ENCODE results near the gene DEPP1.

Gene DEPP1

GRCh38 chr10:44971434-44971833 lies 7.2 kb downstream of the DEPP1 start:
- Histone ChIP-seq H3K4me1 (ENCODE audit: insufficient read depth, low read length) (peaks cover 27% of the 10 kb centered on the region), H3K4me3 (ENCODE audit: low read length) (no peak overlapping the region), H3K9ac (ENCODE audit: low read depth, low read length) (no peak overlapping the region), H3K9me3 (ENCODE audit: insufficient read depth, low read depth, low read length) (no peaks in the 10 kb centered on the region), H3K36me3 (ENCODE audit: insufficient read depth, low read length) (no peaks in the 10 kb centered on the region; the same call in 1 of the 2 replicates), H3K27me3 (ENCODE audit: insufficient read depth, low read length) (no peaks in the 10 kb centered on the region), H3K27ac (ENCODE audit: low read depth, low read length) (no peak overlapping the region)
- WGBS, result 95% methylated on average over 11 of the region's 11 CpGs

GRCh38 chr10:44970812-44971395 lies 7.7 kb downstream of the DEPP1 start:
- H3K9ac ChIP-seq (ENCODE audit: low read depth, low read length), result no peak overlapping the region
- no peaks in the 10 kb centered on the region for H3K27me3 ChIP-seq (ENCODE audit: insufficient read depth, low read length)
- 95% methylated on average over 8 of the region's 8 CpGs for WGBS
- H3K4me3 ChIP-seq (ENCODE audit: low read length), result no peak overlapping the region
- no peaks in the 10 kb centered on the region; the same call in 1 of the 2 replicates for H3K36me3 ChIP-seq (ENCODE audit: insufficient read depth, low read length)
- H3K4me1 ChIP-seq (ENCODE audit: insufficient read depth, low read length), result peaks cover 27% of the 10 kb centered on the region
- no peak overlapping the region for H3K27ac ChIP-seq (ENCODE audit: low read depth, low read length)
- H3K9me3 ChIP-seq (ENCODE audit: insufficient read depth, low read depth, low read length), result no peaks in the 10 kb centered on the region

- no peak overlapping the region for H3K9ac ChIP-seq (ENCODE audit: low read depth, low read length)
- H3K4me1 ChIP-seq (ENCODE audit: insufficient read depth, low read length), result peaks cover 33% of the 10 kb centered on the region
- H3K27me3 ChIP-seq (ENCODE audit: insufficient read depth, low read length), result no peaks in the 10 kb centered on the region
- H3K9me3 ChIP-seq (ENCODE audit: insufficient read depth, low read depth, low read length), result no peaks in the 10 kb centered on the region
- 96% methylated on average over 9 of the region's 9 CpGs for WGBS
- H3K4me3 ChIP-seq (ENCODE audit: low read length), result no peak overlapping the region
- H3K36me3 ChIP-seq (ENCODE audit: insufficient read depth, low read length), result no peaks in the 10 kb centered on the region; the same call in 1 of the 2 replicates
- H3K27ac ChIP-seq (ENCODE audit: low read depth, low read length), result no peak overlapping the region
These were observed 8.8 kb downstream of the DEPP1 start for GRCh38 chr10:44969854-44970253.

- no peak overlapping the region for H3K4me3 ChIP-seq (ENCODE audit: low read length)
- H3K36me3 ChIP-seq (ENCODE audit: insufficient read depth, low read length), result no peaks in the 10 kb centered on the region; the same call in 1 of the 2 replicates
- no peaks in the 10 kb centered on the region for H3K9me3 ChIP-seq (ENCODE audit: insufficient read depth, low read depth, low read length)
- H3K9ac ChIP-seq (ENCODE audit: low read depth, low read length), result no peak overlapping the region
- WGBS, result 89% methylated on average over 11 of the region's 11 CpGs
- no peak overlapping the region for H3K27ac ChIP-seq (ENCODE audit: low read depth, low read length)
- H3K4me1 ChIP-seq (ENCODE audit: insufficient read depth, low read length), result peaks cover 36% of the 10 kb centered on the region
- H3K27me3 ChIP-seq (ENCODE audit: insufficient read depth, low read length), result no peaks in the 10 kb centered on the region
These were observed 9.9 kb downstream of the DEPP1 start for GRCh38 chr10:44968500-44969400.

DNA sequence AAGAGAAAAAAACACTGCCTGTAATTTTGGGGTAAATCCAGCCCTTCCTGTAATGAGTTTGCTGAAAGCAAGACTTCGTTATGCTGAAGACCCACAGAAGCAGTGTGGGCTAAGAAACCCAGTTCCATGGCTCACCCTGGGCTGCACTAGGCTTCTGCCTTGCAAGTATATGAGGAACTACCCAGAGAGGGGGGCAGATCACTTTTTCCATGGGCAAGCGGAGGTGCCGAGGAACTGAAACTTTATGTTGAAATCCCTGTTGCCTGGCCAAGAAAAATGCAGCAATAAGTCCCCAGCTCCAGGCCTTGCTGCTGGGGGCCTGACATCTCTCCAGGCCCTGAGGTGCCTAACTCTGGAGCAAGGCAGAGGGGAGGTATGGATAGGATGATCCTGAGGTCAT lies 10.5 kb downstream of the DEPP1 start:
- 93% methylated on average over 3 of the region's 3 CpGs for WGBS
- Histone ChIP-seq H3K4me1 (ENCODE audit: insufficient read depth, low read length) (peaks cover 37% of the 10 kb centered on the region), H3K9ac (ENCODE audit: low read depth, low read length) (no peak overlapping the region), H3K27ac (ENCODE audit: low read depth, low read length) (no peak overlapping the region), H3K27me3 (ENCODE audit: insufficient read depth, low read length) (no peaks in the 10 kb centered on the region), H3K9me3 (ENCODE audit: insufficient read depth, low read depth, low read length) (no peaks in the 10 kb centered on the region), H3K4me3 (ENCODE audit: low read length) (no peak overlapping the region), H3K36me3 (ENCODE audit: insufficient read depth, low read length) (no peaks in the 10 kb centered on the region; the same call in 1 of the 2 replicates)

DNA sequence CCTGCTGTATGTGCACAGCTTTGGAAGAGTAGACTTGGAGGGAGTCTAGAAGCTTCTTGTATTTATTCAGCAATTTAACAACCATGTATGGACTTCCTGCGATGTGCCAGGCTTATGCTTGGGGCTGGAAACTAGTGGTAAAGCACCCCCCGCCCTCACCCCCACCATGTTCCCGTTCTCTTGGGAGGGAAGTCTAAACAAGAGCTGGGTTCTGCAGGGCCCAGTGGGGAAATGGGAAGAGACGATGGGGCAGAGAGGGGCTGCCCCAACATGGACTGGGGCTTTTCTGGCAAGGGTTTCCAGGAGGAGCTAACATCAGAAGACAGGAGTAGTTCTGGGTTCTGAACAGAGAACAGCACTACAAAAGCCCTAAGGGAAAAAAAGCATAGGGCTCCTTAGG lies 11.0 kb downstream of the DEPP1 start:
- WGBS, result 88% methylated on average over 2 of the region's 4 CpGs

DNA sequence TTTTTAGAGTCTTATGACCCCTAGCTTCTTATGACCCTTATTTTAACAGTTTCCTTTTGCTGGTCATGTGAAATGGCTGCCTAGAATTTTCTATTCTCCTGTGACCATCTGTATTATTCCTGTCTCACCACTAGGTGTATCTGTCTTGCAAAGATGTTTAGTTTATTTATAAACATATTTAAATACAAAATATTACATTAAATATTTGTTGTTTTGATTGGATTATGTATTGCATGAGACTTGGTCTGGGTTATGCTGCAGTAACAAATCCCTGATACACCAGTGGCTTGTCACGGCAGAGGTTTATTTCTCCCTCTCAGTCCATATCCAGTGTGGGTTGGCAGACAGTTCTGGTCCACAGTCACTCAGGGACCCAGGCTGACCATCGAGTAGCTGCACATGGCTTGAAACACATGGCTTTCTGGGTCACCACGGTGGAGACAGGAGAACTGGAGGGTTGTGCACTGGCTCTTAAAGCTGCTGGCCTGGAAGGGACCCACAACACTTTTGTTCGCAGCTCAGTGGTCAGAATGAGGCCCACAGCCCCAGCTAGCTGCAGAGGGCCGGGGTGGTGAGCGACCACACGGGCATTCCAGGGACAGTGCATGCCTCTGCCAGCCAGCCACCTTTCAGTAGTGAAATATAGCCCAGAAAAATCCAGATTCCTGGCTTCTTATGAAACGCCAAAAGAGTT lies 11.6 kb downstream of the DEPP1 start:
- Histone ChIP-seq H3K36me3 (ENCODE audit: insufficient read depth, low read length) (no peaks in the 10 kb centered on the region; the same call in 1 of the 2 replicates), H3K9me3 (ENCODE audit: insufficient read depth, low read depth, low read length) (no peaks in the 10 kb centered on the region), H3K4me1 (ENCODE audit: insufficient read depth, low read length) (peaks cover 39% of the 10 kb centered on the region), H3K4me3 (ENCODE audit: low read length) (no peak overlapping the region), H3K9ac (ENCODE audit: low read depth, low read length) (no peak overlapping the region), H3K27ac (ENCODE audit: low read depth, low read length) (no peak overlapping the region), H3K27me3 (ENCODE audit: insufficient read depth, low read length) (no peaks in the 10 kb centered on the region)
- WGBS, result 93% methylated on average over 8 of the region's 8 CpGs

More for the DNA sequence above, 11.0 kb downstream of the DEPP1 start:
- Histone ChIP-seq H3K4me3 (ENCODE audit: low read length) (no peak overlapping the region), H3K27ac (ENCODE audit: low read depth, low read length) (no peak overlapping the region), H3K36me3 (ENCODE audit: insufficient read depth, low read length) (no peaks in the 10 kb centered on the region; the same call in 1 of the 2 replicates), H3K27me3 (ENCODE audit: insufficient read depth, low read length) (no peaks in the 10 kb centered on the region), H3K9ac (ENCODE audit: low read depth, low read length) (no peak overlapping the region), H3K4me1 (ENCODE audit: insufficient read depth, low read length) (peaks cover 39% of the 10 kb centered on the region), H3K9me3 (ENCODE audit: insufficient read depth, low read depth, low read length) (no peaks in the 10 kb centered on the region)

- no peak overlapping the region for H3K27ac ChIP-seq (ENCODE audit: low read depth, low read length)
- H3K4me1 ChIP-seq (ENCODE audit: insufficient read depth, low read length), result peaks cover 44% of the 10 kb centered on the region
- no peak overlapping the region for H3K4me3 ChIP-seq (ENCODE audit: low read length)
- 83% methylated on average over 8 of the region's 8 CpGs for WGBS
- H3K27me3 ChIP-seq (ENCODE audit: insufficient read depth, low read length), result no peaks in the 10 kb centered on the region
- H3K9me3 ChIP-seq (ENCODE audit: insufficient read depth, low read depth, low read length), result no peaks in the 10 kb centered on the region
- no peak overlapping the region for H3K9ac ChIP-seq (ENCODE audit: low read depth, low read length)
- H3K36me3 ChIP-seq (ENCODE audit: insufficient read depth, low read length), result no peaks in the 10 kb centered on the region; the same call in 1 of the 2 replicates
These were observed 12.3 kb downstream of the DEPP1 start for GRCh38 chr10:44966129-44966815.

- H3K4me1 ChIP-seq (ENCODE audit: insufficient read depth, low read length), result peaks cover 50% of the 10 kb centered on the region
- peak overlapping the region; percentile 32; the same call in 1 of the 2 replicates for H3K27ac ChIP-seq (ENCODE audit: low read depth, low read length)
- no peak overlapping the region for H3K4me3 ChIP-seq (ENCODE audit: low read length)
- no peak overlapping the region for H3K9ac ChIP-seq (ENCODE audit: low read depth, low read length)
- H3K9me3 ChIP-seq (ENCODE audit: insufficient read depth, low read depth, low read length), result no peaks in the 10 kb centered on the region
- peaks cover 1% of the 10 kb centered on the region; the same call in 1 of the 2 replicates for H3K27me3 ChIP-seq (ENCODE audit: insufficient read depth, low read length)
- 87% methylated on average over 6 of the region's 6 CpGs for WGBS
- H3K36me3 ChIP-seq (ENCODE audit: insufficient read depth, low read length), result no peaks in the 10 kb centered on the region; the same call in 1 of the 2 replicates
These were observed 12.9 kb downstream of the DEPP1 start for GRCh38 chr10:44965651-44966097.

GRCh38 chr10:44965104-44965503 lies 13.5 kb downstream of the DEPP1 start:
- Histone ChIP-seq H3K9me3 (ENCODE audit: insufficient read depth, low read depth, low read length) (no peaks in the 10 kb centered on the region), H3K27ac (ENCODE audit: low read depth, low read length) (peak overlapping the region; percentile 32; the same call in 1 of the 2 replicates), H3K36me3 (ENCODE audit: insufficient read depth, low read length) (no peaks in the 10 kb centered on the region), H3K4me1 (ENCODE audit: insufficient read depth, low read length) (peaks cover 56% of the 10 kb centered on the region), H3K9ac (ENCODE audit: low read depth, low read length) (no peak overlapping the region), H3K4me3 (ENCODE audit: low read length) (no peak overlapping the region; the same call in 1 of the 2 replicates), H3K27me3 (ENCODE audit: insufficient read depth, low read length) (peaks cover 7% of the 10 kb centered on the region)
- WGBS, result no CpG with 5 or more reads among the region's 1 CpG
